ENCODE data around the gene SORL1-AS1.
A peak's percentile ranks its signal among the peaks of the same experiment; 100 is the strongest.

The SORL1-AS1 gene

GRCh38 chr11:121419836-121420235 is 32.9 kb downstream of the SORL1-AS1 start:
- H2AK5ac ChIP-seq (ENCODE audit: low read length) = no peak overlapping the region
- H3K27me3 ChIP-seq (ENCODE audit: insufficient read depth, low read length) = no peaks in the 10 kb centered on the region
- no peak overlapping the region for H4K12ac ChIP-seq (ENCODE audit: low read depth, low read length)
- H2AFZ ChIP-seq (ENCODE audit: insufficient read depth, low read length, poor library complexity) = no peak overlapping the region
- no peak overlapping the region for H3K18ac ChIP-seq (ENCODE audit: low read length)
- H4K8ac ChIP-seq (ENCODE audit: low read depth, low read length) = no peak overlapping the region
- H3K79me2 ChIP-seq (ENCODE audit: control insufficient read depth, insufficient read depth, low read length, poor library complexity) = no peaks in the 10 kb centered on the region
- no peak overlapping the region for H2BK12ac ChIP-seq (ENCODE audit: low read length)
- H2BK120ac ChIP-seq (ENCODE audit: insufficient read depth, low read length, poor library complexity) = no peak overlapping the region
- H3K9me3 ChIP-seq (ENCODE audit: insufficient read depth, low read depth, low read length) = no peaks in the 10 kb centered on the region
- no peak overlapping the region for H3K4me3 ChIP-seq (ENCODE audit: low read depth, low read length)
- H3K14ac ChIP-seq (ENCODE audit: low read length) = no peak overlapping the region
- H3K23ac ChIP-seq (ENCODE audit: low read length) = no peak overlapping the region
- no CpG with 5 or more reads among the region's 4 CpGs for WGBS (ENCODE audit: extremely low coverage, insufficient coverage, insufficient read length)
- H3K36me3 ChIP-seq (ENCODE audit: control insufficient read depth in 1 of 2, insufficient read depth in 2 of 2, low read length in 2 of 2) = no peaks in the 10 kb centered on the region
- no peak overlapping the region for H3K4ac ChIP-seq (ENCODE audit: low read depth, low read length)
- no peak overlapping the region for H3K4me2 ChIP-seq (ENCODE audit: low read length)
- no peak overlapping the region for H3K27ac ChIP-seq (ENCODE audit: low read depth, low read length)
- H3K4me1 ChIP-seq (ENCODE audit: control insufficient read depth in 1 of 2, insufficient read depth in 2 of 2, low read length in 2 of 2) = no peaks in the 10 kb centered on the region
- no peaks in the 10 kb centered on the region for H3K79me1 ChIP-seq (ENCODE audit: low read length)
- H3K9ac ChIP-seq (ENCODE audit: low read length) = no peak overlapping the region
- H4K91ac ChIP-seq (ENCODE audit: low read depth, low read length) = no peak overlapping the region
- no peak for DNase-seq
- no peak overlapping the region for H2BK5ac ChIP-seq (ENCODE audit: low read depth, low read length, poor library complexity)

- Histone ChIP-seq H3K23ac (ENCODE audit: low read length) (no peak overlapping the region), H3K4me3 (ENCODE audit: low read depth, low read length) (no peak overlapping the region), H3K4me1 (ENCODE audit: control insufficient read depth in 1 of 2, insufficient read depth in 2 of 2, low read length in 2 of 2) (no peaks in the 10 kb centered on the region), H4K91ac (ENCODE audit: low read depth, low read length) (no peak overlapping the region), H2AFZ (ENCODE audit: insufficient read depth, low read length, poor library complexity) (no peak overlapping the region), H3K14ac (ENCODE audit: low read length) (no peak overlapping the region), H4K12ac (ENCODE audit: low read depth, low read length) (no peak overlapping the region), H4K8ac (ENCODE audit: low read depth, low read length) (no peak overlapping the region), H2AK5ac (ENCODE audit: low read length) (no peak overlapping the region), H3K4me2 (ENCODE audit: low read length) (no peak overlapping the region), H2BK120ac (ENCODE audit: insufficient read depth, low read length, poor library complexity) (no peak overlapping the region), H3K79me1 (ENCODE audit: low read length) (no peaks in the 10 kb centered on the region), H3K4ac (ENCODE audit: low read depth, low read length) (no peak overlapping the region), H2BK12ac (ENCODE audit: low read length) (no peak overlapping the region), H3K27me3 (ENCODE audit: insufficient read depth, low read length) (no peaks in the 10 kb centered on the region), H3K9ac (ENCODE audit: low read length) (no peak overlapping the region), H3K18ac (ENCODE audit: low read length) (no peak overlapping the region), H3K27ac (ENCODE audit: low read depth, low read length) (no peak overlapping the region), H3K79me2 (ENCODE audit: control insufficient read depth, insufficient read depth, low read length, poor library complexity) (no peaks in the 10 kb centered on the region), H3K9me3 (ENCODE audit: insufficient read depth, low read depth, low read length) (no peaks in the 10 kb centered on the region), H3K36me3 (ENCODE audit: control insufficient read depth in 1 of 2, insufficient read depth in 2 of 2, low read length in 2 of 2) (no peaks in the 10 kb centered on the region), H2BK5ac (ENCODE audit: low read depth, low read length, poor library complexity) (no peak overlapping the region)
- no CpG with 5 or more reads among the region's 7 CpGs for WGBS (ENCODE audit: extremely low coverage, insufficient coverage, insufficient read length)
- DNase-seq = peak in 1 of 2 donors; percentile 17
Observed at GRCh38 chr11:121418625-121419114, 34.1 kb downstream of the SORL1-AS1 start.

GRCh38 chr11:121417607-121418006 is 35.2 kb downstream of the SORL1-AS1 start:
- no peak overlapping the region for H3K4me2 ChIP-seq (ENCODE audit: low read length)
- no peak overlapping the region for H3K4me3 ChIP-seq (ENCODE audit: low read depth, low read length)
- H2BK5ac ChIP-seq (ENCODE audit: low read depth, low read length, poor library complexity) = no peak overlapping the region
- DNase-seq = no peak
- no peak overlapping the region for H2BK120ac ChIP-seq (ENCODE audit: insufficient read depth, low read length, poor library complexity)
- no peak overlapping the region for H3K14ac ChIP-seq (ENCODE audit: low read length)
- H3K9me3 ChIP-seq (ENCODE audit: insufficient read depth, low read depth, low read length) = no peaks in the 10 kb centered on the region
- no CpG with 5 or more reads among the region's 2 CpGs for WGBS (ENCODE audit: extremely low coverage, insufficient coverage, insufficient read length)
- no peak overlapping the region for H3K27ac ChIP-seq (ENCODE audit: low read depth, low read length)
- H3K79me2 ChIP-seq (ENCODE audit: control insufficient read depth, insufficient read depth, low read length, poor library complexity) = no peaks in the 10 kb centered on the region
- no peaks in the 10 kb centered on the region for H3K79me1 ChIP-seq (ENCODE audit: low read length)
- H3K9ac ChIP-seq (ENCODE audit: low read length) = no peak overlapping the region
- no peaks in the 10 kb centered on the region for H3K27me3 ChIP-seq (ENCODE audit: insufficient read depth, low read length)
- no peaks in the 10 kb centered on the region for H3K4me1 ChIP-seq (ENCODE audit: control insufficient read depth in 1 of 2, insufficient read depth in 2 of 2, low read length in 2 of 2)
- no peak overlapping the region for H3K23ac ChIP-seq (ENCODE audit: low read length)
- no peak overlapping the region for H2AK5ac ChIP-seq (ENCODE audit: low read length)
- no peak overlapping the region for H4K91ac ChIP-seq (ENCODE audit: low read depth, low read length)
- no peak overlapping the region for H3K4ac ChIP-seq (ENCODE audit: low read depth, low read length)
- H2AFZ ChIP-seq (ENCODE audit: insufficient read depth, low read length, poor library complexity) = no peak overlapping the region
- no peak overlapping the region for H2BK12ac ChIP-seq (ENCODE audit: low read length)
- no peaks in the 10 kb centered on the region for H3K36me3 ChIP-seq (ENCODE audit: control insufficient read depth in 1 of 2, insufficient read depth in 2 of 2, low read length in 2 of 2)
- no peak overlapping the region for H3K18ac ChIP-seq (ENCODE audit: low read length)
- no peak overlapping the region for H4K8ac ChIP-seq (ENCODE audit: low read depth, low read length)
- H4K12ac ChIP-seq (ENCODE audit: low read depth, low read length) = no peak overlapping the region

- no peak overlapping the region for H3K23ac ChIP-seq (ENCODE audit: low read length)
- no peak overlapping the region for H3K4ac ChIP-seq (ENCODE audit: low read depth, low read length)
- no peak overlapping the region for H3K18ac ChIP-seq (ENCODE audit: low read length)
- no peak overlapping the region for H2BK12ac ChIP-seq (ENCODE audit: low read length)
- H4K91ac ChIP-seq (ENCODE audit: low read depth, low read length) = no peak overlapping the region
- H3K79me2 ChIP-seq (ENCODE audit: control insufficient read depth, insufficient read depth, low read length, poor library complexity) = no peaks in the 10 kb centered on the region
- H3K36me3 ChIP-seq (ENCODE audit: control insufficient read depth in 1 of 2, insufficient read depth in 2 of 2, low read length in 2 of 2) = no peaks in the 10 kb centered on the region
- H3K9me3 ChIP-seq (ENCODE audit: insufficient read depth, low read depth, low read length) = no peaks in the 10 kb centered on the region
- H4K12ac ChIP-seq (ENCODE audit: low read depth, low read length) = no peak overlapping the region
- no peak overlapping the region for H2BK5ac ChIP-seq (ENCODE audit: low read depth, low read length, poor library complexity)
- no peak overlapping the region for H2BK120ac ChIP-seq (ENCODE audit: insufficient read depth, low read length, poor library complexity)
- no peak overlapping the region for H4K8ac ChIP-seq (ENCODE audit: low read depth, low read length)
- peak in 1 of 2 donors; percentile 41 for DNase-seq
- no peak overlapping the region for H3K4me2 ChIP-seq (ENCODE audit: low read length)
- H3K27me3 ChIP-seq (ENCODE audit: insufficient read depth, low read length) = no peaks in the 10 kb centered on the region
- no peaks in the 10 kb centered on the region for H3K79me1 ChIP-seq (ENCODE audit: low read length)
- WGBS (ENCODE audit: extremely low coverage, insufficient coverage, insufficient read length) = no CpG with 5 or more reads among the region's 7 CpGs
- no peaks in the 10 kb centered on the region for H3K4me1 ChIP-seq (ENCODE audit: control insufficient read depth in 1 of 2, insufficient read depth in 2 of 2, low read length in 2 of 2)
- H2AK5ac ChIP-seq (ENCODE audit: low read length) = no peak overlapping the region
- H3K27ac ChIP-seq (ENCODE audit: low read depth, low read length) = no peak overlapping the region
- H2AFZ ChIP-seq (ENCODE audit: insufficient read depth, low read length, poor library complexity) = no peak overlapping the region
- no peak overlapping the region for H3K14ac ChIP-seq (ENCODE audit: low read length)
- H3K4me3 ChIP-seq (ENCODE audit: low read depth, low read length) = no peak overlapping the region
- H3K9ac ChIP-seq (ENCODE audit: low read length) = no peak overlapping the region
Observed at GRCh38 chr11:121417055-121417551, 35.7 kb downstream of the SORL1-AS1 start.

Data from trophoblast cell (in vitro differentiated cells and primary cell).